SK-N-SH (cell line): ENCODE results near the gene CBX8. TPM values are rescaled to one million over a fixed set of nuclear protein-coding genes. Genes with fewer than 3 reads are reported as not detected.

Experiments
- CTCF ChIA-PET: fragments of 300-600, 350-600 bp; formaldehyde crosslinking; extraction: SDS; loops from one replicate; lab custom pipeline; 2021; lab: Yijun Ruan, JAX
- POLR2A ChIA-PET: fragments of 350-600 bp; sonication (Branson Sonifier 250); formaldehyde crosslinking; extraction: SDS; loops from one replicate; lab custom pipeline; 2020; ENCODE audit warnings: antibody characterized with exemption, inconsistent platforms; lab: Yijun Ruan, JAX
- DNase-seq: peaks from one replicate; pipeline ENCODE4 v3.0.0; 2012
- H2AFZ ChIP-seq: fragments of 200-600 bp; sonication (generic); 2 replicates; pipeline ENCODE4 v1.8.1; 2016; ENCODE audit warnings: antibody characterized with exemption, mild to moderate bottlenecking, low read depth
- H3F3A ChIP-seq: fragments of 200-600 bp; sonication (generic); replicated peaks from 2 replicates; pipeline ENCODE3; 2016; ENCODE audit warnings: antibody characterized with exemption, mild to moderate bottlenecking; ENCODE audit not compliant: insufficient read depth
- H3K27ac ChIP-seq, 2 experiments: fragments of 200-500 bp in 1 of 2; fragments of 200-600 bp in 1 of 2; sonication (Bioruptor generic) in 1 of 2; sonication (generic), shearing (Covaris generic) in 1 of 2; 2 replicates each; pipeline versions ENCODE4 v1.5.1 to v1.6.1; 2014 to 2016; ENCODE audit warnings: low read depth in 2 of 2, inconsistent platforms in 1 of 2, low read length in 1 of 2, mild to moderate bottlenecking in 1 of 2, mixed read lengths in 1 of 2
- H3K27me3 ChIP-seq: fragments of 200-600 bp; sonication (generic), shearing (Covaris generic); 2 replicates; pipeline ENCODE4 v1.6.1; 2016; ENCODE audit warnings: mixed run types; ENCODE audit not compliant: insufficient read depth
- H3K36me3 ChIP-seq, 2 experiments: fragments of 200-500 bp in 1 of 2; fragments of 200-600 bp in 1 of 2; sonication (Bioruptor generic) in 1 of 2; sonication (generic) in 1 of 2; replicated peaks in 1 of 2; 2 replicates each; pipeline versions ENCODE3 to v1.5.1; 2014 to 2016; ENCODE audit warnings: low read length in 1 of 2, mild to moderate bottlenecking in 1 of 2; ENCODE audit not compliant: insufficient read depth in 2 of 2, control insufficient read depth in 1 of 2
- H3K4me1 ChIP-seq, 2 experiments: fragments of 200-500 bp in 1 of 2; fragments of 200-600 bp in 1 of 2; sonication (Bioruptor generic) in 1 of 2; sonication (generic), shearing (Covaris generic) in 1 of 2; 2 replicates each; pipeline versions ENCODE4 v1.5.1 to v1.6.1; 2014 to 2016; ENCODE audit warnings: low read depth in 1 of 2, low read length in 1 of 2, mixed run types in 1 of 2; ENCODE audit not compliant: insufficient read depth in 2 of 2, control insufficient read depth in 1 of 2
- H3K4me2 ChIP-seq: fragments of 200-600 bp; sonication (generic), shearing (Covaris generic); 2 replicates; pipeline ENCODE4 v1.6.1; 2017; ENCODE audit warnings: mixed run types
- H3K4me3 ChIP-seq, 2 experiments: fragments of 200-500 bp in 1 of 2; fragments of 200-600 bp in 1 of 2; sonication (Bioruptor generic) in 1 of 2; sonication (generic), shearing (Covaris generic) in 1 of 2; 2 replicates each; pipeline versions ENCODE4 v1.5.1 to v1.8.1; 2014 to 2016; ENCODE audit warnings: low read depth in 2 of 2, inconsistent platforms in 1 of 2, low read length in 1 of 2, mild to moderate bottlenecking in 1 of 2, mixed read lengths in 1 of 2, moderate library complexity in 1 of 2
- H3K79me2 ChIP-seq: fragments of 200-600 bp; sonication (generic); 2 replicates; pipeline ENCODE4 v1.8.1; 2017; ENCODE audit warnings: mild to moderate bottlenecking; ENCODE audit not compliant: insufficient read depth
- H3K9ac ChIP-seq: fragments of 200-600 bp; sonication (generic); 2 replicates; pipeline ENCODE4 v1.6.1; 2017; ENCODE audit warnings: mixed run types
- H3K9me2 ChIP-seq: fragments of 200-600 bp; sonication (generic); 2 replicates; pipeline ENCODE4 v1.6.1; 2017; ENCODE audit warnings: mixed run types
- H3K9me3 ChIP-seq: fragments of 200-600 bp; sonication (generic); 2 replicates; pipeline ENCODE4 v1.6.1; 2017; ENCODE audit warnings: mixed run types, mild to moderate bottlenecking, moderate library complexity
- H4K20me1 ChIP-seq: fragments of 200-600 bp; sonication (generic); 2 replicates; pipeline ENCODE4 v1.6.1; 2017; ENCODE audit warnings: mild to moderate bottlenecking, mixed run types; ENCODE audit not compliant: insufficient read depth
- CHD2 ChIP-seq: fragments of 150-350 bp; IDR thresholded peaks from 2 replicates; pipeline ENCODE4 v1.6.1; 2018; ENCODE audit warnings: low read length; ENCODE audit not compliant: partially characterized antibody
- EP300 ChIP-seq, 2 experiments: IDR thresholded peaks; 2 replicates each; pipeline versions ENCODE4 v1.4.0 to v1.6.1; 2012; ENCODE audit warnings: borderline replicate concordance in 1 of 2, low read depth in 1 of 2, low read length in 1 of 2
- FOSL2 ChIP-seq: IDR thresholded peaks from 2 replicates; pipeline ENCODE4 v1.4.0; 2012; ENCODE audit warnings: low read depth, mild to moderate bottlenecking, moderate library complexity, borderline replicate concordance
- FOXJ3 ChIP-seq: sonication (generic); formaldehyde crosslinking; IDR thresholded peaks from 2 replicates; pipeline ENCODE4 v1.5.1; 2020; ENCODE audit warnings: mild to moderate bottlenecking, missing genetic modification reagents
- MEF2A ChIP-seq: IDR thresholded peaks from 2 replicates; pipeline ENCODE4 v1.4.0; 2012; ENCODE audit warnings: low read depth, borderline replicate concordance
- MXI1 ChIP-seq: IDR thresholded peaks from 2 replicates; pipeline ENCODE4 v1.6.1; 2012; ENCODE audit warnings: mild to moderate bottlenecking, low read depth, low read length, improper control_type of control experiment
- NFIC ChIP-seq: IDR thresholded peaks from 2 replicates; pipeline ENCODE4 v1.4.0; 2012; ENCODE audit warnings: borderline replicate concordance
- RFX5 ChIP-seq: IDR thresholded peaks from 2 replicates; pipeline ENCODE4 v1.6.1; 2012; ENCODE audit warnings: mild to moderate bottlenecking, improper control_type of control experiment, low read length
- RXRA ChIP-seq: IDR thresholded peaks from 2 replicates; pipeline ENCODE4 v1.4.0; 2012; ENCODE audit warnings: low read depth, mild to moderate bottlenecking, borderline replicate concordance
- SIN3A ChIP-seq: IDR thresholded peaks from 2 replicates; pipeline ENCODE4 v1.6.1; 2012; ENCODE audit warnings: low read depth, mild to moderate bottlenecking, low read length, moderate library complexity, borderline replicate concordance
- TAF1 ChIP-seq: IDR thresholded peaks from 2 replicates; pipeline ENCODE4 v1.6.1; 2012; ENCODE audit warnings: low read depth, mild to moderate bottlenecking, low read length, moderate library complexity, borderline replicate concordance
- TCF12 ChIP-seq: IDR thresholded peaks from 2 replicates; pipeline ENCODE4 v1.4.0; 2012
- YY1 ChIP-seq: IDR thresholded peaks from 2 replicates; pipeline ENCODE4 v1.4.0; 2012; ENCODE audit warnings: low read depth, mild to moderate bottlenecking
- WGBS: methylation state at CpG from one replicate; pipeline ENCODE4 v1.1.6; 2017; ENCODE audit warnings: low lambda C conversion rate; 5-methylcytosine and 5-hydroxymethylcytosine counted together
- polyA plus RNA-seq, 3 experiments: library from polyadenylated mRNA; depleted of rRNA; stranded (reverse); fragments of >200 nt; gene quantifications; 2 replicates each; pipeline ENCODE4 v1.2.3, GENCODE V29; 2012
- TF ChIP-seq, protein P1 (sequence below): IDR thresholded peaks from 2 replicates; pipeline ENCODE4 v1.4.0; 2012; ENCODE audit warnings: low read depth, borderline replicate concordance
- TF ChIP-seq, protein P2 (sequence below): IDR thresholded peaks from 2 replicates; pipeline ENCODE4; 2012
- TF ChIP-seq, protein P3 (sequence below): fragments of 150-350 bp; IDR thresholded peaks from 2 replicates; pipeline ENCODE4 v1.6.1; 2017; ENCODE audit warnings: antibody characterized with exemption, low read length, low read depth, borderline replicate concordance
- TF ChIP-seq, protein P4 (sequence below): IDR thresholded peaks from 2 replicates; pipeline ENCODE4 v1.4.0; 2012; ENCODE audit warnings: low read depth

The CBX8 gene
- polyA plus RNA-seq, 1 of the 3 experiments (the other 2 are of a cell fraction) = 2.9 TPM

DNA sequence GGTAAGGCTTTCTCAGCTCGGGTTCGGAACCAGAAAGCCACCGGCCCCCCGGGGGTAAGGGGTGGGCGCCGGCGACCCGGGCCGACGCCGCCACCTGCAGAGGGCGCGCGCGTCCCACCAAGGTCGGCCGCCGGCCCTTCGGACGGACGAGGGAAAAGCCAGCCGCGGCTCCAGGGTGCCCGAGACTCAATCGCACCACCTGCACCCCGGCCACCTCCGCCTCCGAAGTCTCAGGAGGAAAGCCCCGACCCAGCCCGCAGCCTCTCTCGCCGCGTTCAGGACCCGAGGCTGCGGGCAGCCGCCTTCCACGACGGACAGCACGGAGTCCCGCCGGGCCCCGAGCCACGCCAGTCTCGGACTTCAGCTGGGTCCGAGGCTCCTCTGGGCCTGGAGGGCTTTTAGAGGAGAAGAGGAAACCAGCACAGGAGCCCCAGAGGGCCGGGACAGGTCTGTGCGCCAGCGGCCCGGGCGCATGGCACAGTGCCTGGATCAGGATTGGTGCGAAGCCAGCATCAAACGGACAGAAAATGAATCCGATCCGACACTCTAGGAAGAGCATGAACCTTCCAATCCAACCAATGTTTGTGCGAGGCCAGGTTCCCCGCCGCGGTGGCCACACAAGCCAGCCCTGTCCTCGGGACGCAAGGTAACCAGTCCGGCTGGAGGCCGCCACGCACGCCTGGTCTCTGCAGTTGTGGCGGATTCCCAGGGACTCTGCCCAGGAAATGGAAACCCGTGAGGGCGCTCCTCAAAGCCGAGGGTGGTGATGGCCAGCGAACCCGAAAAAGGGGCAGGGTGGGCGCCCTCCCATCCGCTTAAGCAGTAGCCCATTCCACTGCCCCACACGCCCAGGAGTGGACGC lies 6.7 kb downstream of the CBX8 start:
- Histone ChIP-seq H3K4me3 (no peak overlapping the region; a peak in 1 of 4 replicates), H3K9ac (no peak overlapping the region), H3K27ac (no peak overlapping the region), H3K4me1 (peaks cover 11 to 59% of the 10 kb centered on the region in 2 experiments; a peak in 3 of 4 replicates), H3K27me3 (no peaks in the 10 kb centered on the region), H3K9me2 (no peaks in the 10 kb centered on the region), H3F3A (peaks cover 12% of the 10 kb centered on the region), H2AFZ (no peak overlapping the region), H3K9me3 (no peaks in the 10 kb centered on the region), H3K36me3 (peaks cover 0 to 25% of the 10 kb centered on the region in 2 experiments), H3K79me2 (peaks cover 4% of the 10 kb centered on the region), H3K4me2 (no peak overlapping the region), H4K20me1 (peaks cover 10% of the 10 kb centered on the region)
- CTCF ChIA-PET = interaction anchor here (0.6 to 2.6 kb wide), 4 partner anchors 19 to 44 kb away, joined by 3 to 8 read pairs (median 4); no protein-coding TSS in a partner anchor
- TF ChIP-seq CHD2 = no peak
- TF ChIP-seq RXRA = no peak
- no peak for TF ChIP-seq TCF12
- no peak for TF ChIP-seq FOXJ3
- TF ChIP-seq NFIC = no peak
- no peak for TF ChIP-seq YY1
- TF ChIP-seq, protein P1, sequence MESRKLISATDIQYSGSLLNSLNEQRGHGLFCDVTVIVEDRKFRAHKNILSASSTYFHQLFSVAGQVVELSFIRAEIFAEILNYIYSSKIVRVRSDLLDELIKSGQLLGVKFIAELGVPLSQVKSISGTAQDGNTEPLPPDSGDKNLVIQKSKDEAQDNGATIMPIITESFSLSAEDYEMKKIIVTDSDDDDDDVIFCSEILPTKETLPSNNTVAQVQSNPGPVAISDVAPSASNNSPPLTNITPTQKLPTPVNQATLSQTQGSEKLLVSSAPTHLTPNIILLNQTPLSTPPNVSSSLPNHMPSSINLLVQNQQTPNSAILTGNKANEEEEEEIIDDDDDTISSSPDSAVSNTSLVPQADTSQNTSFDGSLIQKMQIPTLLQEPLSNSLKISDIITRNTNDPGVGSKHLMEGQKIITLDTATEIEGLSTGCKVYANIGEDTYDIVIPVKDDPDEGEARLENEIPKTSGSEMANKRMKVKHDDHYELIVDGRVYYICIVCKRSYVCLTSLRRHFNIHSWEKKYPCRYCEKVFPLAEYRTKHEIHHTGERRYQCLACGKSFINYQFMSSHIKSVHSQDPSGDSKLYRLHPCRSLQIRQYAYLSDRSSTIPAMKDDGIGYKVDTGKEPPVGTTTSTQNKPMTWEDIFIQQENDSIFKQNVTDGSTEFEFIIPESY = no peak
- TF ChIP-seq, protein P2, sequence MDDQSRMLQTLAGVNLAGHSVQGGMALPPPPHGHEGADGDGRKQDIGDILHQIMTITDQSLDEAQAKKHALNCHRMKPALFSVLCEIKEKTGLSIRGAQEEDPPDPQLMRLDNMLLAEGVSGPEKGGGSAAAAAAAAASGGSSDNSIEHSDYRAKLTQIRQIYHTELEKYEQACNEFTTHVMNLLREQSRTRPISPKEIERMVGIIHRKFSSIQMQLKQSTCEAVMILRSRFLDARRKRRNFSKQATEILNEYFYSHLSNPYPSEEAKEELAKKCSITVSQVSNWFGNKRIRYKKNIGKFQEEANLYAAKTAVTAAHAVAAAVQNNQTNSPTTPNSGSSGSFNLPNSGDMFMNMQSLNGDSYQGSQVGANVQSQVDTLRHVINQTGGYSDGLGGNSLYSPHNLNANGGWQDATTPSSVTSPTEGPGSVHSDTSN = no peak
- TF ChIP-seq, protein P3, sequence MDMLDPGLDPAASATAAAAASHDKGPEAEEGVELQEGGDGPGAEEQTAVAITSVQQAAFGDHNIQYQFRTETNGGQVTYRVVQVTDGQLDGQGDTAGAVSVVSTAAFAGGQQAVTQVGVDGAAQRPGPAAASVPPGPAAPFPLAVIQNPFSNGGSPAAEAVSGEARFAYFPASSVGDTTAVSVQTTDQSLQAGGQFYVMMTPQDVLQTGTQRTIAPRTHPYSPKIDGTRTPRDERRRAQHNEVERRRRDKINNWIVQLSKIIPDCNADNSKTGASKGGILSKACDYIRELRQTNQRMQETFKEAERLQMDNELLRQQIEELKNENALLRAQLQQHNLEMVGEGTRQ = no peak
- TF ChIP-seq EP300 (IDR thresholded peaks at IDR 0.05; ENCODE audit: borderline replicate concordance in 1 of 2, low read depth in 1 of 2, low read length in 1 of 2) = no peak
- no peak for TF ChIP-seq SIN3A
- TF ChIP-seq TAF1 = no peak
- TF ChIP-seq MEF2A = no peak
- TF ChIP-seq MXI1 = no peak
- no peak for TF ChIP-seq FOSL2
- TF ChIP-seq RFX5 = no peak
- TF ChIP-seq, protein P4, sequence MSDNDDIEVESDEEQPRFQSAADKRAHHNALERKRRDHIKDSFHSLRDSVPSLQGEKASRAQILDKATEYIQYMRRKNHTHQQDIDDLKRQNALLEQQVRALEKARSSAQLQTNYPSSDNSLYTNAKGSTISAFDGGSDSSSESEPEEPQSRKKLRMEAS = no peak
- 93% methylated on average over 59 of the region's 74 CpGs for WGBS
- POLR2A ChIA-PET = interaction anchor here (1.3 kb wide), 1 partner anchor 10 kb away, joined by 3 read pairs; no protein-coding TSS in a partner anchor
- peak; percentile 55 for DNase-seq
